Measurements from ENCODE around the gene SLC8B1.

The SLC8B1 gene

GRCh38 chr12:113318900-113319628 is 15.8 kb downstream of the SLC8B1 start:
- no peak for FAIRE-seq

DNA sequence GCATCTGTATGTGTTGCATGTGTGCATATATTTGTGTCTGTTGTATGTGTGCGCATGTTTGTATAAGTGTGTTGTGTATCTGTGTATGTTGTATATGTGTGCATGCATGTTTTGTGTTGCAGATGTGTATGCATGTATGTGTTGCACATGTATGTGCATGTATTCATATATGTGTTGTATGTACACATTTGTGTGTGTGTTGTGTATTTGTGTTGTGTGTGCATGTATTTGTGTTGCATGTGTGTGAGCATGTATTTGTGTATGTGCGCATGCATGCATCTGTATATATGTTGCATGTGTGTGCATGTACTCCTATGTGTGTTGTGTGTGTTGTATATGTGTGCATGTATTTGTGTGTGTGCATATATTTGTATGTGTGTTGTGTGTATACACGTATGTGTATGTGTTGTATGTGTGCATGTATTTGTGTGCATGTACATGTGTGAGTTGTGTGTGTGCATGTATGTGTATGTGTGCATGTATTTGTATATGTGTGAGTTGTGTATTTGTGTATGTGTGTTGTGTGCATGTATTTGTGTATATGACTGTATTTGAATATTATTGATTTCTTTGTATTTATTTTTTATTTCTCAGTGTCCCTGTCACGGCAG is 16.8 kb downstream of the SLC8B1 start:
- FAIRE-seq: no peak

DNA sequence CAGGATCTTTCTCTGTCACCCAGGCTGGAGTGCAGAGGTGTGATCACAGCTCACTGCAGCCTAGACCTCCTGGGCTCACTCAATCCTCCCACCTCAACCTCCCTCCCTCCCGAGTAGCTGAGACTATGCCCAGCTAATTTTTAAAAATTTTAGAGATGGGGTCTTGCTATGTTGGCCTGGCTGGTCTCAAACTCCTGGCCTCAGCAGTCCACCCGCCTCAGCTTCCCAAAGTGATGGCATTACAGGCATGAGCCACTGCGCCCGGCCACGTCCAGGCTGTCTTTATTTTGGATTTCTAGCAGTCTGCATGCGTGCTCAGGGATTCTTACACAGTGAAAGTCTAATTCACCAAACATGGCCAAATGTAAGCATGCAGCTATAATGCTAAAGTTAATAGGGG is 17.8 kb downstream of the SLC8B1 start:
- no peak for FAIRE-seq

DNA sequence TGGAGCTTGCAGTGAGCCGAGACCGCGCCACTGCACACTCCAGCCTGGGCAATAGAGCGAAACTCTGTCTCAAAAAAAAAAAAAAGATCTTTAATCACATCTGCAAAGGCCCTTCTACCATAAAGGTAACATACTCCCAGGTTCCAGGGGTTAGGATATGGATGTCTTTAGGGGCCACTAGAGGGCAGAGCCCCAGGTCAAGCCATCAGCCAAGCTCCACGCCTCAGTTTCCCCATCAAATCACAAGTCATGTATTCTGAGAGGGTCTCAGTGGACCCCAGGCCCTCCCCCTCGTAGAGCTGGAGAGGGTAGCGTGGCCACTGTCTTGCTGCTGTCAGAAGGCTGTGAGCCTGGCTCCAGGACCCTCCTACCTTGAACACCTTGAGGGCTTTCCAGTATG is 18.8 kb downstream of the SLC8B1 start:
- no peak for FAIRE-seq

DNA sequence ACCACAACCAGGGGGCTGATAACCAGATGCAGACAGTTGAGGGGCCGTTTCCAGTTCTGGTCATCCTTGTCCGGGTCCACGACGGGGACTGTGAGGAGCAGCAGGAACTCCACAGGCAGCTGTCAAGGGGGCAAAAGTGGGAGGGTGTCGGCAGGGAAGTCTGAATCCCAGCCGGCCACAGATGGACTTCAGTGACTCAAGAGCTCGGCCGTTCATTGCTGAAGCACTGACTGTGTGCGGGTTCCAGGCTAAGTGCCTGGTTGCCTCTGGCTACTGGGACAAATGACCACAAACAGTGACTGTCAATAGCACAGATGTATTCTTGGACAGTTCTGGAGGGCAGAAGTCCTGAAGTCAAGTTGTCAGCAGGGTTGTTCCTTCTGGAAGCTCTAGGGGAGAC is 19.6 kb downstream of the SLC8B1 start:
- no peak for FAIRE-seq

DNA sequence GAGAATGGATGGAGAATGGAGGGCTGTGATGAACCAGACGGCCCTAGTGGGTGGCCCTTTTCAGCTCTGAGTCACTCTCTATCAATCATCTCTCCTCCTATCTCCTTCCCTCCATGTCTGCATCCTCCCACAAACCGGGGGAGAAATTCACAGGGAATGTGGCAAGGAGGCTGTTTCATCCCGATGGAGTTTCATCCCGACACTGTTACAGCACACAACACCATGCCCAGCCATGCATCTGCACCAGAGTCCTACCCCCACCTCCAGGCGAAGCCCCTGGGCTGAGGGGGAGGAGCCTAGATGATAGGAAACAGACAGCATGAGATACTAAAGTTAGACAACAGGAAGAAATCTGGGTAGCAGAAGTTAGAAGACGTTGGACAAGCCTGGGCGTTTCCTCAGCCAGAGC is 20.8 kb downstream of the SLC8B1 start:
- no peak for FAIRE-seq

- FAIRE-seq: no peak
Observed at GRCh38 chr12:113310489-113310888, 24.4 kb downstream of the SLC8B1 start.

- FAIRE-seq: no peak
Observed at GRCh38 chr12:113306382-113306781, 28.5 kb downstream of the SLC8B1 start.

DNA sequence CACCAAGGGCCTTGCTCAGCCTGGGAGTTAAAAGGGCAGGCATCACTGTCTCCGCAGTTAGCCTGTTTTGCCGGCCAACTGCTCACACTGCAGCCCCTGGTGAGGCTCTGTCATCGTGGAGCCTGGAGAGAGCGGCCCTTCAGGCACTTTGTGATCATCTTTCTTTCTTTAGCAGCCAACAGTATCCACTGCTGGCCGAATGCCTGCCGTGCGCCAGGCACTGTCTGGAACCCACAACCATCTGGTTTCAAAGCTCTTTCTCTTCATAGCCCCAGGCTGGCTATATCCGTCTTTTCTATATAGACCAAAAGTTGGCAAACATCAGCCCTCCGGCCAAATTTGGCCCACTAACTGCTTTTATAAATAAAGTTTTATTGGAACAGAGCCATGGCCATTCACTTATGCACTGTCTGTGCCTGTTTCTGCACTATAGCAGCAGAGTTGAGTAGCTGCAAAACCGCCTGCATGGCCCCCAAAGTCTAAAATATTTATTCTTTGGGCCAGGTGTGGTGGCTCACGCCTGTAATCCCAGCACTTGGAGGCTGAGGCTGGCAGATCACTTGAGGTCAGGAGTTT is 29.5 kb downstream of the SLC8B1 start:
- no peak for FAIRE-seq

DNA sequence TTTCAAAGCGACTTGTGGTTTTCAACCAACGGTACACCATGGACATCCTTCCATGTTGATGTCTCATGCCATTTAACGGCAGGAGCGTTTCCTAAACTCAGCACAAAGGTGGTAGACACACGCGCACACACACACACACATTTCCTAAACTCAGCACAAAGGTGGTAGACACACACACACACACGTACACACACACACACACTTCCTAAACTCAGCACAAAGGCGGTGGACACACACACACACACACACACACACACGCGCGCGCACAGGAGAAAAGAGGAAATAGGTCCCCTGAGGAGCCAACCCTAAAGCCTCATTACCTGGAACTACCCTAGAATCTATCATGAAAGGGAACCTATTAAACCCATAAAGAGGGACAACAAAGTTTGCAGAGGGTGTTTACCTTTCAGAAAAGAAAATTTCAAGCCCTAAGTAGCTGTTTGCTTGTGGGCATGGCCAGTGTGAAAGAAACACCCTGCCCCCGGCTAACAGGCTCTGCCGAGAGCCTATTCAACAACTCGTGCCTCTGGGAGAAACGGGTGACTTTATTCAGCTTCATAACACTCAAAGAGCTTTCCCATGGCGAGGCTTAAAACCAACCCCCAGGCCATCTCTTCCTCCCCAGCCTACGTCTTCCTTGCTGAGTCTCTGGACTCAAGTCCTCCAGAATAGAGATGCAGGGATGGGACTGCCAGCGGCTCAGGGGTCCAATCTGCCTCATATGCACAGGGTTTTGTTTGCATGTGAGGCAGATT is 31.8 kb downstream of the SLC8B1 start:
- no peak for FAIRE-seq

GRCh38 chr12:113302466-113302865 is 32.4 kb downstream of the SLC8B1 start:
- FAIRE-seq: no peak

GRCh38 chr12:113301811-113302210 is 33.1 kb downstream of the SLC8B1 start:
- no peak for FAIRE-seq

DNA sequence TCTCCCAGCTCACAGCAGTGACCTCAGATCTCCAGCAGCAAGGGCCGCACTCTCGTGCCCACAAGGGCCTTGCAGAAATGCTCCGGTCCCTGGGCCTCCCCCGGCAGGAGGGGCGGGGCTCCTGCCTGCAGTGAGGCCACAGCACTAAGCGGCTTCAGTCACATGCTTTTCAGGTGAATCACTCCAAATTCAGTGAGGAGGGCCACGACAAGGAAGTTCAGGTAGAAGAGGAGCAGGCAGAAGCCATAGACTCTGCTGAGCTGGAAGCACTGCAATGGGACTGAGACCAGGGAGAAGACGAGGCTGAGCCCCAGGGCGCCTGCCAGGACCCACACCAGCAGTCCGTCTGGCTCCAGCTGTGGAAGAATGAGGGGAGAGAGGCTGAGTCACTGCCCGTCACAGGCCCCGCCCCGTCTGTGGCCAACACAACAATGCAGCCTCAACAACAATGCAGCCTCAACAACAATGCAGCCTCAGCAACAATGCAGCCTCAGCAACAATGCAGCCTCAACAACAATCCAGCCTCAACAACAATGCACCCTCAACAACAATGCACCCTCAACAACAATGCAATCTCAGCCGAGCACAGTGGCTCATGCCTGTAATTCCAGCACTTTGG is 35.2 kb downstream of the SLC8B1 start:
- FAIRE-seq: no peak

GRCh38 chr12:113298861-113299545 is 35.9 kb downstream of the SLC8B1 start:
- no peak for FAIRE-seq

- FAIRE-seq: no peak
Observed at GRCh38 chr12:113298472-113298817, 36.5 kb downstream of the SLC8B1 start.

GRCh38 chr12:113297621-113298471 is 37.1 kb downstream of the SLC8B1 start:
- no peak for FAIRE-seq

DNA sequence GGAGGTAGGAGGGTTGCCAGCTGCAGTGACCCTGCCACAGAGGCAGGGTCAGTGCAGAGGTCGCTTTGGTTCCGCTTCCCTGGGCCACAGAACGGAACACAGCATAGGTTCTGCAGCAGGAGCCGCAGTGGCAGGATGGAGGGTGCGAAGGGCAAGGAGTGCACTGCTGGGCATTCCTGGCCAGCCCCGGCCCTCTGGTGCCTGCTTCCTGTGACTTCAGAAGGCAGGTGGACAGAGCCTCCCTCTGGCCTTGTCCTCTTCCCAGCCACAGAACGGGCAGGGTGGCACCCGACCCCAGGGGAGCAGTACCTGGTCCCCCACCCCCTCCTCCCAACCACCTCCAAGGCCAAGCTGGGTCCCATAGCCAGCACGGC is 37.7 kb downstream of the SLC8B1 start:
- FAIRE-seq: no peak

- FAIRE-seq: no peak
Observed at GRCh38 chr12:113296557-113297213, 38.2 kb downstream of the SLC8B1 start.

GRCh38 chr12:113295886-113296556 is 38.9 kb downstream of the SLC8B1 start:
- no peak for FAIRE-seq

DNA sequence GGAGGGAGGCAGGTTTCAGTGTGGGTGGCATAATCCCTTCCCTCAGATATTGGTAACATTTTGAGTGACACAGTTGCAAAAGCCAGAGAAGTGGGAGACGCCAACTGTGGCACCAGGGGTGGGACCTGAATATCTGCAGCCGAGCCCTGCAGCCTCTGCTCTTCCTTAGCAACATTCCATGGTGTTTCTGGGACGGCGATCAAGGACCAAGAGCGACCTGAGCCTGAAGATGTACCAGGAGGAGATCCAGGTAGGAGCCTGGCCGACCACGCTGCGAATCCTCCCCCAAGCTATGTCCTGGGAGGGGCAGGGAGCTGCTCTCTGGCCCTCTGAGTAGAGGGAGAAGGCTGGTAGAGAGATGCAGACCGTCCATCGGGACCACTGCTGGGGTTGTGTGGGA is 41.8 kb downstream of the SLC8B1 start:
- FAIRE-seq: no peak

GRCh38 chr12:113292547-113292946 is 42.4 kb downstream of the SLC8B1 start:
- no peak for FAIRE-seq

All from TTC549 (cell line).